Spleen (tissue), 11 donors: Measurements from ENCODE around the gene CNST. TPM values are rescaled to one million over a fixed set of nuclear protein-coding genes. Genes with fewer than 3 reads are reported as not detected.

ENCODE experiments used
- DNase-seq: peaks from one replicate; pipeline ENCODE4 v3.0.0-alpha.2; 2020
- H3K27ac ChIP-seq, 8 donors: fragments of 200-600 bp; sonication (generic) in 7 of 8; 1 replicate in 4 of 8; 2 replicates in 4 of 8; pipeline versions ENCODE4 v1.5.0 to v1.8.0; 2016 to 2021; ENCODE audit warnings: inconsistent platforms in 4 of 8, mild to moderate bottlenecking in 4 of 8, moderate library complexity in 1 of 8
- H3K27me3 ChIP-seq, 7 donors: fragments of 200-600 bp; sonication (generic) in 6 of 7; replicated peaks in 1 of 7; 1 replicate in 4 of 7; 2 replicates in 3 of 7; pipeline versions ENCODE4 v1.5.0 to v1.8.0; 2016 to 2021; ENCODE audit warnings: inconsistent platforms in 3 of 7, mild to moderate bottlenecking in 1 of 7
- H3K36me3 ChIP-seq, 6 donors: fragments of 200-600 bp; sonication (generic) in 5 of 6; 1 replicate in 4 of 6; 2 replicates in 2 of 6; pipeline versions ENCODE4 v1.5.0 to v1.8.0; 2016 to 2021; ENCODE audit warnings: inconsistent platforms in 2 of 6
- H3K4me1 ChIP-seq, 6 donors: fragments of 200-600 bp; sonication (generic) in 5 of 6; 1 replicate in 3 of 6; 2 replicates in 3 of 6; pipeline versions ENCODE4 v1.5.0 to v1.8.0; 2016 to 2021; ENCODE audit warnings: inconsistent platforms in 3 of 6
- H3K4me3 ChIP-seq, 8 donors: fragments of 200-600 bp; sonication (generic) in 7 of 8; 1 replicate in 4 of 8; 2 replicates in 4 of 8; pipeline versions ENCODE4 v1.5.0 to v1.8.0; 2016 to 2021; ENCODE audit warnings: inconsistent platforms in 4 of 8, mild to moderate bottlenecking in 4 of 8, moderate library complexity in 2 of 8
- H3K9me3 ChIP-seq, 8 donors: fragments of 200-600 bp; sonication (generic) in 7 of 8; 1 replicate in 4 of 8; 2 replicates in 4 of 8; pipeline versions ENCODE4 v1.5.0 to v1.8.0; 2016 to 2021; ENCODE audit warnings: inconsistent platforms in 4 of 8
- POLR2A ChIP-seq, 3 donors: fragments of 450-650 bp; IDR thresholded peaks; one replicate each; pipeline ENCODE4 v1.5.1; 2017; ENCODE audit warnings: antibody characterized with exemption in 3 of 3, mild to moderate bottlenecking in 1 of 3
- POLR2AphosphoS5 ChIP-seq, 3 donors: sonication (generic); formaldehyde crosslinking; IDR thresholded peaks; one replicate each; pipeline ENCODE4 v1.5.1; 2017; ENCODE audit warnings: antibody characterized with exemption in 3 of 3
- WGBS, 5 donors: extraction: QIAGEN DNeasy Blood & Tissue Kit in 3 of 5; methylation state at CpG; one replicate each; pipeline versions ENCODE4 v1.1.5 to v1.1.7; 2013 to 2018; 5-methylcytosine and 5-hydroxymethylcytosine counted together
- intact Hi-C: fragments of 100-400 bp; cut with DNase I; formaldehyde crosslinking; loops from one replicate; pipeline ENCODE4 v1.15.0; 2023; ENCODE audit warnings: low total_unique reads
- polyA plus RNA-seq, 3 donors: library from polyadenylated mRNA; stranded (reverse); fragments of 200-250 nt; gene quantifications; one replicate each; pipeline ENCODE4 v1.2.1, GENCODE V29; 2013
- total RNA-seq, 7 donors: library from RNA; depleted of rRNA in 3 of 7; stranded (reverse); fragments of >200 nt in 3 of 7; fragmentation: NEBNext Ultra II Directional in 4 of 7; extraction: Animal tissue kit (Norgen Biotek cat#: 25700) in 4 of 7; gene quantifications; one replicate each; pipeline versions ENCODE4 v1.1.0 to v1.2.1, GENCODE V29; 2016 to 2021
- TF ChIP-seq, protein P1 (sequence below), 11 experiments: fragments of 200-600 bp in 7 of 11; fragments of 450-650 bp in 4 of 11; sonication (generic) in 4 of 11; IDR thresholded peaks in 8 of 11; conservative IDR thresholded peaks in 3 of 11; 1 replicate in 7 of 11; 2 replicates in 4 of 11; pipeline versions ENCODE4 v1.4.0 to v1.8.0; 2016 to 2021; ENCODE audit warnings: antibody characterized with exemption in 11 of 11, inconsistent platforms in 4 of 11, mild to moderate bottlenecking in 1 of 11
- donor health status: healthy with polysubstance abuse.
- donor health status: DM: no; HTN: no; CAD: no; lungs with moderate emphysema.
- donor health status: DM: no; HTN: no; CAD: no.
- donor health status: Bipolar disorder and iron deficiency.
- donor health status: healthy.
- donor health status: DM: no; HTN: no; CAD: no.
- donor health status: DM: yes; HTN: yes; CAD: no.

Gene CNST
- total and polyA plus RNA-seq, 10 donors = 7.5 to 40.5 (median 30.0) TPM

DNA sequence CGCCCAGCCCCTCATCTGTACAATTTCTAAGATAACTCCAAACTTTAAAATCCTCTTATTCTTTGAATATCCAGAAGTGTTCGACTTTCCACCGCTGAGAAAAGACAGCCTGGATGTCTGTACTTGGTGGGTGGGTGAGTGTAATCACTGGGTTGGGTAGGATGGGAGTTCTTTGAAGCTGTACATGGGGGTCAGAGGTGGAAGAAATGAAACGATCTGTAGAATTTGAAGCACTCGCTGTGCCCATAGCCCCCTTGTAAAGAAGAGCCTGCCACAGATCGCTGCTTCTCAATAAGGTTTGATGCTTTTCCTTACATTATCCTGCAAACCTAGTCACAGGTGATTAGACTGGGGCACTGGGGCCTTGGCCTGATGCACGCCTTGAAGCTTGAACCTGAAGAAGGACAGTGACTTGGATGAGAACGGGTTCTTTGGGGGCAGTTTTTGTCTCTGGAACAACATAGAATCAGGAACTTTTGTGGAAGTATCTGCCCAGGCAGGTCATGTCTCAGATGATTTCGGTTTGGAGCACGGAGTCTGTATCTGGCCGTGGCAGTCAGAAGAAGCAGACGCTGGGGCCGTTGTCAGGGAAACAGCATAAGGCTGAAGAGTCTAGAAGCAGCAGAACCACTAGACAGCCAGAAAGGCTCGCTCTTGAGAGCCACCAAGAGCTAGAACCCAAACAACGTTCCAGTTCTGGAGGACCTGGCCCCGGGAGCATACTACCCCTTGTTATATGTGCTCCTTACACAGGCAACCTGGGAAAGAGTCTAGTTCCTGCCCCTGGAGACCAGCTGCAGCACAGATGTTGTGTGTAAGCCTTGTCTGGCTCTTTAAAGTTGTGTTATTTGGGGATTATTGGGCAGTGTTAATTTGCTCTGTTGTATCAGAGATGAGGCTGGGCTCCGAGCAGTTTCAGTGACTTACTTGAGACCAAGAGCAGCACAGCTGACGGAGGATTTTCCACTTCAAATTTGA, 112.8 kb downstream of the CNST start:
- Histone ChIP-seq H3K9me3 (peaks cover 0 to 3% (median 0%) of the 10 kb centered on the region in 8 donors), H3K36me3 (no peaks in the 10 kb centered on the region), H3K27ac (no peak overlapping the region), H3K4me1 (peaks cover 0 to 12% (median 0%) of the 10 kb centered on the region in 6 donors), H3K27me3 (no peaks in the 10 kb centered on the region), H3K4me3 (no peak overlapping the region)
- intact Hi-C loops = no loop called here
- TF ChIP-seq POLR2AphosphoS5 (IDR thresholded peaks at IDR 0.05) (no peak), POLR2A (IDR thresholded peaks at IDR 0.05) (no peak)
- TF ChIP-seq, protein P1, sequence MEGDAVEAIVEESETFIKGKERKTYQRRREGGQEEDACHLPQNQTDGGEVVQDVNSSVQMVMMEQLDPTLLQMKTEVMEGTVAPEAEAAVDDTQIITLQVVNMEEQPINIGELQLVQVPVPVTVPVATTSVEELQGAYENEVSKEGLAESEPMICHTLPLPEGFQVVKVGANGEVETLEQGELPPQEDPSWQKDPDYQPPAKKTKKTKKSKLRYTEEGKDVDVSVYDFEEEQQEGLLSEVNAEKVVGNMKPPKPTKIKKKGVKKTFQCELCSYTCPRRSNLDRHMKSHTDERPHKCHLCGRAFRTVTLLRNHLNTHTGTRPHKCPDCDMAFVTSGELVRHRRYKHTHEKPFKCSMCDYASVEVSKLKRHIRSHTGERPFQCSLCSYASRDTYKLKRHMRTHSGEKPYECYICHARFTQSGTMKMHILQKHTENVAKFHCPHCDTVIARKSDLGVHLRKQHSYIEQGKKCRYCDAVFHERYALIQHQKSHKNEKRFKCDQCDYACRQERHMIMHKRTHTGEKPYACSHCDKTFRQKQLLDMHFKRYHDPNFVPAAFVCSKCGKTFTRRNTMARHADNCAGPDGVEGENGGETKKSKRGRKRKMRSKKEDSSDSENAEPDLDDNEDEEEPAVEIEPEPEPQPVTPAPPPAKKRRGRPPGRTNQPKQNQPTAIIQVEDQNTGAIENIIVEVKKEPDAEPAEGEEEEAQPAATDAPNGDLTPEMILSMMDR (IDR thresholded peaks at IDR 0.05 in 8 of 11, conservative IDR thresholded peaks at IDR 0.05 in 3 of 11) = no peak
- no peak for DNase-seq
- WGBS, 5 donors = 85 to 96% (median 89%) methylated on average over 17 to 18 of the region's 18 CpGs

DNA sequence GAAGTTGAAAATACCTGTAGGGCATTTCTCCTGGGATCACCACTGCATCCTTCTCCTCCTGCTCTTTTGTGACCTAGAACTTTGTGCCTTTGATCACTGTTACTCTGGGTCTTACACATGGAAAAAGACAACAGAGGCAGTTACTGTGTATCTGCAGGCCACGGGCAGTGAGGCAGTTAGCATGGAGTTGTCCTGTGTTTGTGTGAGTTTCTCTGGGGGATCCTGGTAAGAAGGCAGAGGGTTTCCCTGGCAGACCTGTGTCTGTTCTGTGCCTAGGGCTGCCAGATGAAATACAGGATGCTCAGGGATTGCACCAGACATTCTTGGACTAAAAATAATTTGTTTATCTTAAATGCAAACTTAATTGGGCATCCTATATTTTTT, 113.5 kb downstream of the CNST start:
- no peak for DNase-seq
- no peak overlapping the region for H3K4me3 ChIP-seq
- H3K27ac ChIP-seq = no peak overlapping the region
- no peak for TF ChIP-seq POLR2A (IDR thresholded peaks at IDR 0.05)
- TF ChIP-seq, protein P1 (IDR thresholded peaks at IDR 0.05 in 8 of 11, conservative IDR thresholded peaks at IDR 0.05 in 3 of 11) = no peak
- no peak for TF ChIP-seq POLR2AphosphoS5 (IDR thresholded peaks at IDR 0.05)
- H3K9me3 ChIP-seq = peaks cover 0 to 3% (median 0%) of the 10 kb centered on the region in 8 donors
- no peaks in the 10 kb centered on the region for H3K36me3 ChIP-seq
- no peaks in the 10 kb centered on the region for H3K27me3 ChIP-seq
- 73 to 91% (median 78%) methylated on average over 1 of the region's 1 CpG for WGBS, 5 donors
- H3K4me1 ChIP-seq = peaks cover 0 to 12% (median 0%) of the 10 kb centered on the region in 6 donors
- intact Hi-C loops = no loop called here

DNA sequence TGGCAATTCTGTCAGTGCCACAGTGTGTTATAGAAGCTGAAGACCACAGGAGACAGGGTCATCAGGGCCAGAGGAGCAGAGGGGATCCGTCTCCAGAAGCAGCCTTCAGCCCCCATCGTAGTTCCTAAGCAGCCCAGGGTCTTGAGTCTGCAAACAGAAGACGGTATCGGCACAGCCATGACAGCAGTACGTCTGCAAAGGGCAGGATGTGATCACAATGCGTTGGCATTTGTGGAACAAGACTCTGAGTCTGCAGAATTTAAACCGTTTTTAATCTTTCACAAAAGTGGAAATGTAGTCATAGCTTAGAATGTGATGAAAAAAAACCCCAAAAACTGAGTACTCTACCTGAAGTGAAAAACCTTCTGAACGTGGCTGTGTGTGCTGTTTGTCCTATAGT, 113.9 kb downstream of the CNST start:
- WGBS, 5 donors = 53 to 81% (median 61%) methylated on average over 8 of the region's 8 CpGs
- H3K36me3 ChIP-seq = no peaks in the 10 kb centered on the region
- DNase-seq = no peak

More for the DNA sequence above, 113.9 kb downstream of the CNST start:
- no peak overlapping the region for H3K4me3 ChIP-seq
- H3K27ac ChIP-seq = no peak overlapping the region
- no peaks in the 10 kb centered on the region for H3K27me3 ChIP-seq
- TF ChIP-seq, protein P1 (IDR thresholded peaks at IDR 0.05 in 8 of 11, conservative IDR thresholded peaks at IDR 0.05 in 3 of 11) = no peak
- TF ChIP-seq POLR2AphosphoS5 (IDR thresholded peaks at IDR 0.05) = no peak
- TF ChIP-seq POLR2A (IDR thresholded peaks at IDR 0.05) = no peak
- H3K9me3 ChIP-seq = peaks cover 0 to 2% (median 0%) of the 10 kb centered on the region in 8 donors
- intact Hi-C loops = no loop called here
- peaks cover 0 to 12% (median 0%) of the 10 kb centered on the region in 6 donors for H3K4me1 ChIP-seq
